H1 (cell line): ENCODE data around the gene ACLY. TPM values are rescaled to one million over a fixed set of nuclear protein-coding genes. Genes with fewer than 3 reads are reported as not detected.

Experiments
- CTCF ChIA-PET: fragments of 300-600 bp; sonication (Branson Sonifier 250); formaldehyde crosslinking; loops from one replicate; lab custom pipeline; 2021; ENCODE audit not compliant: partially characterized antibody; lab: Charles Lee
- POLR2A ChIA-PET: fragments of 300-600 bp; sonication (Branson Sonifier 250); formaldehyde crosslinking; loops from one replicate; lab custom pipeline; 2021; ENCODE audit warnings: inconsistent platforms; ENCODE audit not compliant: partially characterized antibody; lab: Charles Lee
- DNase-seq, 2 experiments: peaks; one replicate each; pipeline versions ENCODE4 v3.0.0 to v3.0.0-alpha.2; 2010 to 2022; ENCODE audit warnings: low spot score in 2 of 2, low read depth in 1 of 2, mixed read lengths in 1 of 2
- FAIRE-seq: peaks from 2 replicates; lab custom pipeline; 2011; peaks lifted over from hg19 to GRCh38; lab: Jason Lieb, UNC
- H2AFZ ChIP-seq: 2 replicates; pipeline ENCODE4 v1.8.1; 2012; ENCODE audit warnings: low read length, inconsistent platforms
- H2AK5ac ChIP-seq: 2 replicates; pipeline ENCODE4 v1.6.1; 2013; ENCODE audit warnings: low read depth, low read length
- H2BK120ac ChIP-seq: replicated peaks from 2 replicates; pipeline ENCODE3; 2013; ENCODE audit warnings: low read depth, low read length, inconsistent platforms
- H2BK12ac ChIP-seq: 2 replicates; pipeline ENCODE4 v1.6.1; 2013; ENCODE audit warnings: low read depth, low read length
- H2BK15ac ChIP-seq: 2 replicates; pipeline ENCODE4 v1.6.1; 2013; ENCODE audit warnings: low read length
- H2BK20ac ChIP-seq: 2 replicates; pipeline ENCODE4 v1.6.1; 2013; ENCODE audit warnings: low read length
- H2BK5ac ChIP-seq: 2 replicates; pipeline ENCODE4 v1.6.1; 2013; ENCODE audit warnings: low read depth, low read length
- H3K14ac ChIP-seq: 2 replicates; pipeline ENCODE4 v1.6.1; 2013; ENCODE audit warnings: inconsistent platforms; ENCODE audit not compliant: insufficient read length
- H3K18ac ChIP-seq: 2 replicates; pipeline ENCODE4 v1.6.1; 2013; ENCODE audit warnings: low read length; ENCODE audit errors: extremely low read depth
- H3K23ac ChIP-seq: 2 replicates; pipeline ENCODE4 v1.6.1; 2013; ENCODE audit warnings: inconsistent platforms; ENCODE audit not compliant: insufficient read length
- H3K23me2 ChIP-seq: 2 replicates; pipeline ENCODE4 v1.6.1; 2013; ENCODE audit warnings: low read depth, low read length
- H3K27ac ChIP-seq: 2 replicates; pipeline ENCODE4 v1.6.1; 2011; ENCODE audit warnings: low read depth, low read length, inconsistent platforms
- H3K27me3 ChIP-seq, 4 experiments: replicated peaks in 1 of 4; 1 replicate in 1 of 4; 2 replicates in 3 of 4; pipeline versions ENCODE4 v1.6.1 to v1.8.1; 2011 to 2013; ENCODE audit warnings: low read length in 3 of 4, mild to moderate bottlenecking in 3 of 4, inconsistent platforms in 2 of 4, mixed read lengths in 2 of 4, moderate library complexity in 1 of 4; ENCODE audit not compliant: control insufficient read depth in 3 of 4, insufficient read depth in 3 of 4; ENCODE audit errors: extremely low read depth in 1 of 4
- H3K36me3 ChIP-seq, 4 experiments: 2 replicates each; pipeline versions ENCODE4 v1.6.1 to v1.8.1; 2011 to 2013; ENCODE audit warnings: mild to moderate bottlenecking in 4 of 4, low read length in 3 of 4, moderate library complexity in 2 of 4, control low read depth in 1 of 4, inconsistent platforms in 1 of 4; ENCODE audit not compliant: insufficient read depth in 4 of 4, control insufficient read depth in 2 of 4
- H3K4ac ChIP-seq: replicated peaks from 2 replicates; pipeline ENCODE3; 2013; ENCODE audit warnings: low read length, low read depth, mixed read lengths, inconsistent platforms; ENCODE audit not compliant: insufficient read length
- H3K4me1 ChIP-seq, 4 experiments: replicated peaks in 1 of 4; 1 replicate in 1 of 4; 2 replicates in 3 of 4; pipeline versions ENCODE4 v1.6.1 to v1.8.1; 2011 to 2013; ENCODE audit warnings: low read length in 3 of 4, inconsistent platforms in 2 of 4, mixed read lengths in 1 of 4; ENCODE audit not compliant: insufficient read depth in 4 of 4, control insufficient read depth in 3 of 4
- H3K4me2 ChIP-seq, 2 experiments: 2 replicates each; pipeline versions ENCODE4 v1.6.1 to v1.8.1; 2011 to 2013; ENCODE audit warnings: low read depth in 2 of 2, low read length in 2 of 2, control low read depth in 1 of 2, inconsistent platforms in 1 of 2, mild to moderate bottlenecking in 1 of 2; ENCODE audit not compliant: insufficient read depth in 1 of 2
- H3K4me3 ChIP-seq, 4 experiments: fragments of 200-600, 300-600 bp in 1 of 4; sonication (generic), shearing (Covaris generic), sonication (Bioruptor Twin) in 1 of 4; 2 replicates each; pipeline versions ENCODE4 v1.5.1 to v1.8.1; 2011 to 2016; ENCODE audit warnings: low read length in 4 of 4, low read depth in 3 of 4, control low read depth in 2 of 4, inconsistent platforms in 2 of 4, mild to moderate bottlenecking in 2 of 4, mixed read lengths in 1 of 4, moderate library complexity in 1 of 4; ENCODE audit not compliant: insufficient read depth in 2 of 4; ENCODE audit errors: extremely low read depth in 1 of 4
- H3K56ac ChIP-seq: replicated peaks from 2 replicates; pipeline ENCODE3; 2013; ENCODE audit warnings: low read depth, mild to moderate bottlenecking, mixed read lengths, low read length, inconsistent platforms; ENCODE audit not compliant: insufficient read length
- H3K79me1 ChIP-seq: 2 replicates; pipeline ENCODE4 v1.6.1; 2013; ENCODE audit warnings: low read depth, low read length, control low read depth
- H3K79me2 ChIP-seq, 2 experiments: 2 replicates each; pipeline versions ENCODE4 v1.6.1 to v1.8.1; 2012 to 2013; ENCODE audit warnings: low read length in 2 of 2, mild to moderate bottlenecking in 2 of 2, inconsistent platforms in 1 of 2; ENCODE audit not compliant: insufficient read depth in 2 of 2, control insufficient read depth in 1 of 2
- H3K9ac ChIP-seq, 4 experiments: replicated peaks in 1 of 4; 1 replicate in 1 of 4; 2 replicates in 3 of 4; pipeline versions ENCODE4 v1.6.1 to v1.8.1; 2011 to 2013; ENCODE audit warnings: low read depth in 3 of 4, low read length in 3 of 4, control low read depth in 2 of 4, mild to moderate bottlenecking in 2 of 4, moderate library complexity in 2 of 4, inconsistent platforms in 1 of 4; ENCODE audit errors: extremely low read depth in 1 of 4
- H3K9me3 ChIP-seq, 2 experiments: 2 replicates each; pipeline versions ENCODE4 v1.6.1 to v1.8.1; 2012 to 2013; ENCODE audit warnings: mild to moderate bottlenecking in 2 of 2, moderate library complexity in 2 of 2, control low read depth in 1 of 2, inconsistent platforms in 1 of 2, low read depth in 1 of 2, low read length in 1 of 2, mixed read lengths in 1 of 2; ENCODE audit not compliant: insufficient read depth in 2 of 2
- H4K20me1 ChIP-seq, 2 experiments: replicated peaks in 1 of 2; 2 replicates each; pipeline versions ENCODE3 to v1.8.1; 2011 to 2013; ENCODE audit warnings: inconsistent platforms in 2 of 2, low read length in 2 of 2, mild to moderate bottlenecking in 1 of 2; ENCODE audit not compliant: insufficient read depth in 2 of 2, control insufficient read depth in 1 of 2
- H4K5ac ChIP-seq: 2 replicates; pipeline ENCODE4 v1.6.1; 2013; ENCODE audit warnings: low read length, low read depth, mixed read lengths, inconsistent platforms; ENCODE audit not compliant: insufficient read length
- H4K8ac ChIP-seq: 2 replicates; pipeline ENCODE4 v1.8.0; 2013; ENCODE audit warnings: mild to moderate bottlenecking, moderate library complexity, low read length, inconsistent platforms; ENCODE audit not compliant: insufficient read depth; ENCODE audit errors: extremely low read depth
- H4K91ac ChIP-seq: replicated peaks from 2 replicates; pipeline ENCODE3; 2013; ENCODE audit warnings: low read length, mixed read lengths, inconsistent platforms; ENCODE audit not compliant: insufficient read length
- BCL11A ChIP-seq, 2 experiments: IDR thresholded peaks; one replicate each; pipeline ENCODE4 v1.6.1; 2011; ENCODE audit warnings: low read depth in 2 of 2, low read length in 2 of 2, mild to moderate bottlenecking in 2 of 2
- CBX5 ChIP-seq: fragments of 300-800, 300-1000 bp; sonication (generic); IDR thresholded peaks from 2 replicates; pipeline ENCODE4 v1.7.1; 2016; ENCODE audit warnings: antibody characterized with exemption, low read length, low read depth
- EP300 ChIP-seq, 2 experiments: IDR thresholded peaks; 1 replicate in 1 of 2; 2 replicates in 1 of 2; pipeline ENCODE4 v1.6.1; 2011 to 2012; ENCODE audit warnings: low read depth in 2 of 2, low read length in 2 of 2, mild to moderate bottlenecking in 2 of 2, borderline replicate concordance in 1 of 2, inconsistent platforms in 1 of 2, moderate library complexity in 1 of 2
- EZH2 ChIP-seq: fragments of 200-600 bp; sonication (generic); IDR thresholded peaks from 2 replicates; pipeline ENCODE4 v1.7.1; 2012; ENCODE audit warnings: low read depth, mild to moderate bottlenecking, moderate library complexity, low read length, inconsistent platforms; ENCODE audit not compliant: severe bottlenecking
- NANOG ChIP-seq: IDR thresholded peaks from 2 replicates; pipeline ENCODE4 v1.6.1; 2011; ENCODE audit warnings: low read length, low read depth, mild to moderate bottlenecking, inconsistent platforms; ENCODE audit not compliant: insufficient read depth, poor library complexity, severe bottlenecking
- RBBP5 ChIP-seq: IDR thresholded peaks from 2 replicates; pipeline ENCODE4 v1.7.1; 2012; ENCODE audit warnings: low read depth, mild to moderate bottlenecking, inconsistent platforms, low read length, moderate library complexity, borderline replicate concordance
- RXRA ChIP-seq: IDR thresholded peaks from 2 replicates; pipeline ENCODE4 v1.6.1; 2011; ENCODE audit warnings: low read depth, mild to moderate bottlenecking, low read length, moderate library complexity; ENCODE audit not compliant: insufficient read depth
- SUZ12 ChIP-seq: fragments of 200-600 bp; sonication (generic); IDR thresholded peaks from 2 replicates; pipeline ENCODE4 v1.6.1; 2012; ENCODE audit warnings: mild to moderate bottlenecking, inconsistent platforms, low read length, moderate library complexity, mixed read lengths
- TAF1 ChIP-seq: IDR thresholded peaks from 2 replicates; pipeline ENCODE4 v1.6.1; 2011; ENCODE audit warnings: mild to moderate bottlenecking, low read depth, low read length
- ZNF274 ChIP-seq: IDR thresholded peaks from 2 replicates; pipeline ENCODE4 v1.7.0; 2012; ENCODE audit warnings: low read length, borderline replicate concordance; ENCODE audit errors: extremely low read depth
- WGBS, 2 experiments: shearing (Covaris generic) in 1 of 2; methylation state at CpG; one replicate each; pipeline versions ENCODE4 v1.1.6 to v1.1.7; 2013 to 2015; ENCODE audit warnings: low lambda C conversion rate in 2 of 2, mixed read lengths in 2 of 2, inconsistent platforms in 1 of 2, low coverage in 1 of 2, missing lambda C conversion rate in 1 of 2; ENCODE audit not compliant: insufficient replicate concordance in 2 of 2, insufficient coverage in 1 of 2, insufficient read length in 1 of 2; ENCODE audit errors: extremely low coverage in 1 of 2, missing lambda C conversion rate in 1 of 2; 5-methylcytosine and 5-hydroxymethylcytosine counted together
- polyA plus RNA-seq, 7 experiments: library from polyadenylated mRNA; depleted of rRNA in 3 of 7; stranded (reverse) in 5 of 7; unstranded in 2 of 7; fragments of >200 nt in 5 of 7; fragments of 200-250 nt in 2 of 7; gene quantifications; 1 replicate in 5 of 7; 2 replicates in 1 of 7; 4 replicates in 1 of 7; pipeline versions ENCODE4 v1.2.1 to v1.2.3, GENCODE V29; 2011 to 2013; ENCODE audit warnings: missing spikeins in 2 of 7, mixed read lengths in 2 of 7
- total RNA-seq: library from RNA; stranded (reverse); fragmentation: NEBNext Ultra II Directional; extraction: Animal tissue kit (Norgen Biotek cat#: 25700); gene quantifications from 2 replicates; pipeline ENCODE4 v1.2.1, GENCODE V29; 2021
- TF ChIP-seq, protein P1 (sequence below): IDR thresholded peaks from 2 replicates; pipeline ENCODE4 v1.6.1; 2012; ENCODE audit warnings: inconsistent platforms
- TF ChIP-seq, protein P2 (sequence below): IDR thresholded peaks from 2 replicates; pipeline ENCODE4 v1.6.1; 2012; ENCODE audit warnings: inconsistent platforms

ACLY gene
- total and polyA plus RNA-seq, 2 of the 8 experiments (the other 6 are each of a cell fraction or from before 2014, with no cell fraction given), result 167 to 393 TPM

DNA sequence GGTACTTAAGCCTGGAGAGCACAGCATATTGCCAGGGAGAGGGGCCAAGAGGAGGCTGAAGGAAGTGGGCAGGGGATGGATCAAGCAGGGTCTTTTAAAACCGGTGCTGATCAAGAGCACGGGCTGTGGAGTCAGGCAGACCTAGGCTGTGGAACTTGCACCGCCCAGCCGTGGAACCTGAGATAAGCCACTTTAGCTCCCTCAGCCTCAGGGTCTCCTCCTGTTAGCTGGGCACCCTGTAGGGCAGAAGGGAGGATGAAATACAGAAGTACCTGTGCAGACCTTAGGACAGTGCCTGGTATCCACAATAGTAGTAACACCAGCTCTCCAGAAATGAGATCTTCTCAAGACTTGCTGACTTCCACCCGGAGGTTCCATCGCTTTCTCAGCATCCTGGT lies 20.9 kb upstream of the ACLY start:
- WGBS, 2 experiments, result 91% methylated on average over 6 of the region's 6 CpGs; no CpG with 5 or more reads in 1 of the 2 experiments
- H2BK120ac ChIP-seq, result no peak overlapping the region
- H3K27me3 ChIP-seq, result no peaks in the 10 kb centered on the region
- no peak overlapping the region for H2AFZ ChIP-seq
- H4K20me1 ChIP-seq, result no peaks in the 10 kb centered on the region
- no peaks in the 10 kb centered on the region for H3K79me1 ChIP-seq
- no peaks in the 10 kb centered on the region for H3K9me3 ChIP-seq
- no peak overlapping the region for H3K4ac ChIP-seq
- ChIA-PET POLR2A (interaction anchor here (0.7 to 2.5 kb wide), 6 partner anchors 9 to 252 kb away, joined by 3 to 9 read pairs (median 6); partner anchors contain the start of genes ACLY and ODAD4), CTCF (interaction anchor here (1.2 to 2.7 kb wide), 3 partner anchors 9 to 79 kb away, joined by 3 to 11 read pairs (median 8); no protein-coding TSS in a partner anchor)
- no peak overlapping the region for H3K4me3 ChIP-seq
- no peak overlapping the region for H4K5ac ChIP-seq
- peaks cover 0 to 3% (median 0%) of the 10 kb centered on the region in 4 experiments; a peak in 2 of 8 replicates for H3K36me3 ChIP-seq
- H2BK15ac ChIP-seq, result no peak overlapping the region
- no peaks in the 10 kb centered on the region for H3K4me1 ChIP-seq
- 0 out of 2 replicates have a peak, but pooled peaks cover 2% of the 10 kb centered on the region for H3K23me2 ChIP-seq
- H3K14ac ChIP-seq, result no peak overlapping the region
- H3K23ac ChIP-seq, result no peak overlapping the region
- no peaks in the 10 kb centered on the region for H3K79me2 ChIP-seq
- no peak overlapping the region for H4K8ac ChIP-seq
- no peak overlapping the region for H3K18ac ChIP-seq
- no peak overlapping the region for H3K9ac ChIP-seq
- H2BK20ac ChIP-seq, result no peak overlapping the region
- no peak overlapping the region for H4K91ac ChIP-seq
- H2BK12ac ChIP-seq, result no peak overlapping the region
- no peak overlapping the region for H3K4me2 ChIP-seq
- DNase-seq (no peak), FAIRE-seq (no peak)
- no peak overlapping the region for H3K27ac ChIP-seq
- no peak overlapping the region for H2AK5ac ChIP-seq
- no peak overlapping the region for H3K56ac ChIP-seq
- H2BK5ac ChIP-seq, result no peak overlapping the region
- TF ChIP-seq EP300 (IDR thresholded peaks at IDR 0.05; ENCODE audit: borderline replicate concordance in 1 of 2, low read depth in 2 of 2, low read length in 2 of 2), result no peak
- no peak for TF ChIP-seq RXRA
- no peak for TF ChIP-seq TAF1
- TF ChIP-seq BCL11A (IDR thresholded peaks at IDR 0.05; ENCODE audit: low read depth in 2 of 2, low read length in 2 of 2), result no peak
- TF ChIP-seq, protein P1, sequence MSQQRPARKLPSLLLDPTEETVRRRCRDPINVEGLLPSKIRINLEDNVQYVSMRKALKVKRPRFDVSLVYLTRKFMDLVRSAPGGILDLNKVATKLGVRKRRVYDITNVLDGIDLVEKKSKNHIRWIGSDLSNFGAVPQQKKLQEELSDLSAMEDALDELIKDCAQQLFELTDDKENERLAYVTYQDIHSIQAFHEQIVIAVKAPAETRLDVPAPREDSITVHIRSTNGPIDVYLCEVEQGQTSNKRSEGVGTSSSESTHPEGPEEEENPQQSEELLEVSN, result no peak
- TF ChIP-seq CBX5, result no peak
- no peak for TF ChIP-seq NANOG
- TF ChIP-seq ZNF274, result no peak
- no peak for TF ChIP-seq SUZ12
- TF ChIP-seq, protein P2, sequence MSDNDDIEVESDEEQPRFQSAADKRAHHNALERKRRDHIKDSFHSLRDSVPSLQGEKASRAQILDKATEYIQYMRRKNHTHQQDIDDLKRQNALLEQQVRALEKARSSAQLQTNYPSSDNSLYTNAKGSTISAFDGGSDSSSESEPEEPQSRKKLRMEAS, result no peak
- no peak for TF ChIP-seq RBBP5
- TF ChIP-seq EZH2, result no peak
